ENCODE data around the gene PUS10. TPM values are rescaled to one million over a fixed set of nuclear protein-coding genes. Genes with fewer than 3 reads are reported as not detected.

Gene PUS10
- polyA plus RNA-seq, 2 of the 4 experiments (the other 2 are of a cell fraction): 3.3 to 9.3 TPM

- ChIA-PET CTCF (interaction anchor here (0.8 to 1.6 kb wide), 3 partner anchors 12 to 45 kb away, joined by 3 to 8 read pairs (median 3); no protein-coding TSS in a partner anchor), POLR2A (no interaction called here)
- 0 out of 3 replicates have a peak, but pooled peaks cover 7% of the 10 kb centered on the region for H3K4me1 ChIP-seq
- WGBS (ENCODE audit: missing lambda C conversion rate): 36% methylated on average over 2 of the region's 2 CpGs
- no peak overlapping the region for H3K4me2 ChIP-seq
- no peak for FAIRE-seq
- no peaks in the 10 kb centered on the region; the same call in 2 of the 3 replicates for H3K9me3 ChIP-seq
- TF ChIP-seq TFCP2L1 (CRISPR knock-in tag; IDR thresholded peaks at IDR 0.05) (no peak), HOXA7 (CRISPR knock-in tag; IDR thresholded peaks at IDR 0.05) (no peak), NR3C1 (IDR thresholded peaks at IDR 0.05) (no peak), KDM1A (IDR thresholded peaks at IDR 0.05; ENCODE audit: low read depth) (no peak), POLR2AphosphoS2 (conservative IDR thresholded peaks at IDR 0.05; ENCODE audit: low read length) (no peak), TP53 (CRISPR knock-in tag; IDR thresholded peaks at IDR 0.05) (no peak), NFE2L2 (conservative IDR thresholded peaks at IDR 0.05; ENCODE audit: low read length) (no peak), ZFP36 (IDR thresholded peaks at IDR 0.05; ENCODE audit: borderline replicate concordance, partially characterized antibody) (no peak), NPAS2 (CRISPR knock-in tag; IDR thresholded peaks at IDR 0.05; ENCODE audit: borderline replicate concordance) (no peak), EHF (CRISPR knock-in tag; IDR thresholded peaks at IDR 0.05) (no peak), JUN (IDR thresholded peaks at IDR 0.05) (no peak), CBX8 (IDR thresholded peaks at IDR 0.05) (no peak), CHD2 (IDR thresholded peaks at IDR 0.05; ENCODE audit: low read length, partially characterized antibody) (no peak), RARB (CRISPR knock-in tag; IDR thresholded peaks at IDR 0.05) (no peak), MAFK (IDR thresholded peaks at IDR 0.05; ENCODE audit: partially characterized antibody) (no peak), FOXS1 (CRISPR knock-in tag; IDR thresholded peaks at IDR 0.05) (no peak)
- ATAC-seq: no peak
- no peak overlapping the region for H3K27ac ChIP-seq
- H3K4me3 ChIP-seq: no peak overlapping the region
- DNase-seq (ENCODE audit: low read depth in 1 of 2, low spot score in 1 of 2): no peak
Observed at GRCh38 chr2:60954139-60954538, 63.9 kb downstream of the PUS10 start.

- Histone ChIP-seq H3K27ac (no peak overlapping the region), H3K4me1 (no peaks in the 10 kb centered on the region), H3K9me3 (no peaks in the 10 kb centered on the region; the same call in 2 of the 3 replicates), H3K4me2 (no peak overlapping the region), H3K4me3 (no peak overlapping the region)
- FAIRE-seq (no peak), ATAC-seq (no peak), DNase-seq (ENCODE audit: low read depth in 1 of 2, low spot score in 1 of 2) (no peak)
- ChIA-PET CTCF (no interaction called here), POLR2A (no interaction called here)
- 86% methylated on average over 6 of the region's 6 CpGs for WGBS (ENCODE audit: missing lambda C conversion rate)
- TF ChIP-seq TFCP2L1 (CRISPR knock-in tag; IDR thresholded peaks at IDR 0.05): no peak
- no peak for TF ChIP-seq JUNB (IDR thresholded peaks at IDR 0.05)
- TF ChIP-seq PBX3 (IDR thresholded peaks at IDR 0.05): no peak
- TF ChIP-seq RFX5 (IDR thresholded peaks at IDR 0.05): no peak
- no peak for TF ChIP-seq MYC (IDR thresholded peaks at IDR 0.05; ENCODE audit: borderline replicate concordance, low read length)
- no peak for TF ChIP-seq ZC3H11A (IDR thresholded peaks at IDR 0.05)
- no peak for TF ChIP-seq HDAC2 (IDR thresholded peaks at IDR 0.05)
- TF ChIP-seq FOSL2 (IDR thresholded peaks at IDR 0.05): no peak
- no peak for TF ChIP-seq FOSL2 (CRISPR knock-in tag; IDR thresholded peaks at IDR 0.05)
- TF ChIP-seq CTCF (IDR thresholded peaks at IDR 0.05): no peak
Observed at GRCh38 chr2:60948926-60949579, 69.0 kb downstream of the PUS10 start.

Data from A549 (cell line).